ENCODE data around the gene NDRG3.

- TF ChIP-seq, protein P1, sequence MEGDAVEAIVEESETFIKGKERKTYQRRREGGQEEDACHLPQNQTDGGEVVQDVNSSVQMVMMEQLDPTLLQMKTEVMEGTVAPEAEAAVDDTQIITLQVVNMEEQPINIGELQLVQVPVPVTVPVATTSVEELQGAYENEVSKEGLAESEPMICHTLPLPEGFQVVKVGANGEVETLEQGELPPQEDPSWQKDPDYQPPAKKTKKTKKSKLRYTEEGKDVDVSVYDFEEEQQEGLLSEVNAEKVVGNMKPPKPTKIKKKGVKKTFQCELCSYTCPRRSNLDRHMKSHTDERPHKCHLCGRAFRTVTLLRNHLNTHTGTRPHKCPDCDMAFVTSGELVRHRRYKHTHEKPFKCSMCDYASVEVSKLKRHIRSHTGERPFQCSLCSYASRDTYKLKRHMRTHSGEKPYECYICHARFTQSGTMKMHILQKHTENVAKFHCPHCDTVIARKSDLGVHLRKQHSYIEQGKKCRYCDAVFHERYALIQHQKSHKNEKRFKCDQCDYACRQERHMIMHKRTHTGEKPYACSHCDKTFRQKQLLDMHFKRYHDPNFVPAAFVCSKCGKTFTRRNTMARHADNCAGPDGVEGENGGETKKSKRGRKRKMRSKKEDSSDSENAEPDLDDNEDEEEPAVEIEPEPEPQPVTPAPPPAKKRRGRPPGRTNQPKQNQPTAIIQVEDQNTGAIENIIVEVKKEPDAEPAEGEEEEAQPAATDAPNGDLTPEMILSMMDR (conservative IDR thresholded peaks at IDR 0.05; ENCODE audit: low read depth, low read length) = no peak
- TF ChIP-seq RFX5 (IDR thresholded peaks at IDR 0.05; ENCODE audit: low read depth, low read length) (no peak), MAFK (IDR thresholded peaks at IDR 0.05; ENCODE audit: low read depth, low read length) (no peak), FOS (IDR thresholded peaks at IDR 0.05; ENCODE audit: low read depth, low read length) (no peak), SMC3 (IDR thresholded peaks at IDR 0.05; ENCODE audit: low read depth, low read length) (no peak), MAZ (IDR thresholded peaks at IDR 0.05; ENCODE audit: borderline replicate concordance, low read depth, low read length) (no peak), RAD21 (IDR thresholded peaks at IDR 0.05; ENCODE audit: low read length) (no peak), MXI1 (IDR thresholded peaks at IDR 0.05; ENCODE audit: borderline replicate concordance, low read depth, low read length) (no peak), POLR2A (IDR thresholded peaks at IDR 0.05; ENCODE audit: low read depth, low read length) (no peak)
Observed at GRCh38 chr20:36791862-36792261, 46.0 kb upstream of the NDRG3 start.
